HG03060 (cell line): ENCODE data around the gene RNF213.

Experiments
- ATAC-seq: cut with Tn5 transposase; IDR thresholded peaks from one replicate; pipeline ENCODE4 v1.9.1; 2021; ENCODE audit warnings: low read depth, moderate number of reproducible peaks; ENCODE audit not compliant: unreplicated experiment

The RNF213 gene

GRCh38 chr17:80362428-80363119, 101.9 kb downstream of the RNF213 start:
- no peak for ATAC-seq

- ATAC-seq = no peak
Observed at GRCh38 chr17:80363120-80363515, 102.5 kb downstream of the RNF213 start.

DNA sequence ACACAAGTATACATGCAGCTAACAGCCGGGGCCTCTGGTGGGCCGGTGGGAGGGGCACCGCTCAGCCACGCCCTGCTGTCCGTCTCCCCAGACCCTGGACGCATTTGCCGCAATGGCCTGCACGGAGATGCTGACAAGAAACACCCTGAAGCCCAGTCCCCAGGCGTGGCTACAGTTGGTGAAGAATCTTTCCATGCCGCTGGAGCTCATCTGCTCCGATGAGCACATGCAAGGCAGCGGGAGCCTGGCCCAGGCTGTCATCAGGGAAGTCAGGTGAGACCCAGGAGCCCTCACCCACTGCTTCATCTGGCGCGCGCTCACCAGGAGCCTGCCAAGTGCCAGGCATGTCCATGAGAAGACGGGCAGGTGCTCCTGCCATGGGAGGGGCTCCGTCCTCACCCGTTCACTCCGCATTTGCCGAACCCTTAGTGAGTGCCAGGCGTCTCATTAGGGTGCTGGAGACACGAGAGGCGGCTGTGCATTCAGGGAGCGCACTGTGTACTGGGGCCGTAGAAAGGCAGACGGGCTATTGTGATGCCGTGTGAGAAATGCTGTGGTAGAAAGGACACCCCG, 103.0 kb downstream of the RNF213 start:
- ATAC-seq = no peak

GRCh38 chr17:80364091-80364691, 103.5 kb downstream of the RNF213 start:
- no peak for ATAC-seq

DNA sequence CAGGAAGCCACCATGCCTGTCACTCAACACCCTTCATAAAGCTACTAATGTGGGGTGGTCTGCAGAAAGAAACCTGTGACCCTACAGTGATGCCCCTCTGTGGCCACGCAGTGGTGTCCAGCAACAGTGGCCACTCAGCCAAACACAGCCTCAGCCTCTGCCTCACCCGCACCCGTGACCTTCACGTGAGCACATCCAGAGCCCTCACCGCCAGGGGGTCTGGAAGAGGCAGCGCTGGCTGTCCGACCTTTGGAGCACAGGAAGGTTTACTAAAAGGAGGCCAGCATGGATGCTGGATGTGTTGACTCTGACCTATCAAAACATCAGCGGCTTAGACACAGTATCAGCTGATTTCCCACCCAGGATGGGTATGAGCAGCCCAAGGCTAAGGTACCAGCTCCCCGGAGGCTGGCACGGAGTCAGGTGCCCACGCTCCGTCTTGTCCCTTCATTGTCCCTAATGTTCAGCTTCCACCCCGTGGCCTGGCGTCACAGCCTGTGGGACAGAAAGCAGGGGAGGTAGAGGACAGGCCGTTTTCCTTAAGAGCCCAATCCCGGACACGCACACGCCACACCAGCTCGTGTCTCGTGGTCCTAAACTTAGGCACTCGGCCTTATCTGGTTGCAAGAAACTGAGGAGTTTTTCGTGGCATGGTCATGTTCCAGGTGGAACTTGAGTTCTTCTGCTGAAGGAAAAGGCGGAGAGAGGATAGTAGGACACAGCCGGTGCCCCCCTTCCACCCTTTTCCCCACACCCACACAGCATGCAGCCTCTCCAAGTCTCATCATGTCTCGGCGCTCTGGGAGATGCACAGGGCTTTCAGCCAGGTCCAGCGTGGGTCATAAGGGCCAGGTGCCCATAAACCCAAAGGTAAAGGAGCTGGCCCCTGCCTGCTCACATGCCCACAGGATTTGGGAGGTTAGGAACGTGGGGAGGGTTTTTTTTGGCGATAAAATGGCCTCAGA, 104.6 kb downstream of the RNF213 start:
- ATAC-seq = no peak

- ATAC-seq = no peak
Observed at GRCh38 chr17:80365983-80366382, 105.3 kb downstream of the RNF213 start.

GRCh38 chr17:80367503-80367902, 106.9 kb downstream of the RNF213 start:
- ATAC-seq = no peak

DNA sequence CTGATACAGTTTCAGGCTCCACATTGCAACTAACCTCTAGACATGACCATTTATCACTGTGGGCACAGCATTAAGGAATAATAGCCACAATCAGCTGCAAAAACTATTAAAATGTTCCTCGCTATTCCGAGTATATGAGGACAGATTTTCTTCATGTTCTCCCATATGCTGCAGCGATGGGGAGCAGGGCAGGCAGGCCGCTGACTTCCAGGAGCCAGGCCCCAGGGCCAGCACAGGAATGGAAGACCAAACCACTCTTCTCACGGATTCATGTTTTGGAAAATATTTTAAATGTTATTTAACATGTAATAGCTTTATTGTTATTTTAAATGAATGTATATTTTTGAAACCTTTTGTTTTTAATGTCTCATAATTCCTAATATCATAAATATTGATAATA, 110.5 kb downstream of the RNF213 start:
- ATAC-seq = no peak

- ATAC-seq = no peak
Observed at GRCh38 chr17:80372456-80372855, 111.8 kb downstream of the RNF213 start.

GRCh38 chr17:80372922-80373570, 112.4 kb downstream of the RNF213 start:
- no peak for ATAC-seq

DNA sequence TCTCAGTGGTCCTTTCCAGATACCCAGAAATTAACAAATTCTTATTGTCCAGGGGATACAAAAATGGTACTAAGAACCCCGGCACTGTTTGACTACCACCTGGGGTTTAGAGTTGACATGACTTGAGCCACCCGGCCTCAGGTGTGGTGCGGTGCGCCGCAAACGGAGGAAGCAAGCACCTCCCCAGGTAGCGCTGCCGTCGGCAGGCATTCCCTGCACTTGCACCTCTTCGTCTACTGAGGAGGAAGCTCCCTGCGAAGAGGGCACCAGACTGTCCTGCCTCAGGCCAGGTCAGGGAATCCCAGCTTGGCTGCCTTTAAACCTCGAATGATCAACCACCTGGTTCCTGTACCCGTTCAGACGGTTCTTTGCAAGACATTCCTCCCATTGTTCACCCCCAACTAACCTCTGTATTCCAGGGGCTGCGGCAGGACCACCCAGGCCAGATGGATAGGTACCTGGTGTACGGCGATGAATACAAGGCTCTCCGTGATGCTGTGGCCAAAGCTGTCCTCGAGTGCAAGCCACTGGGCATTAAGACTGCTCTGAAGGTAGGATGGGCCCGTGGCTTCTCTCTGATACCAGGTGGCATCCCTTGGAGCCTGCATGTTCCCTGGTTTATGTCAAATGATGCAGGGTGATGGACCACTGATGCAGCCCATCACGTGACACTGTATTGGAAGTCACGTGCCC, 113.5 kb downstream of the RNF213 start:
- no peak for ATAC-seq

DNA sequence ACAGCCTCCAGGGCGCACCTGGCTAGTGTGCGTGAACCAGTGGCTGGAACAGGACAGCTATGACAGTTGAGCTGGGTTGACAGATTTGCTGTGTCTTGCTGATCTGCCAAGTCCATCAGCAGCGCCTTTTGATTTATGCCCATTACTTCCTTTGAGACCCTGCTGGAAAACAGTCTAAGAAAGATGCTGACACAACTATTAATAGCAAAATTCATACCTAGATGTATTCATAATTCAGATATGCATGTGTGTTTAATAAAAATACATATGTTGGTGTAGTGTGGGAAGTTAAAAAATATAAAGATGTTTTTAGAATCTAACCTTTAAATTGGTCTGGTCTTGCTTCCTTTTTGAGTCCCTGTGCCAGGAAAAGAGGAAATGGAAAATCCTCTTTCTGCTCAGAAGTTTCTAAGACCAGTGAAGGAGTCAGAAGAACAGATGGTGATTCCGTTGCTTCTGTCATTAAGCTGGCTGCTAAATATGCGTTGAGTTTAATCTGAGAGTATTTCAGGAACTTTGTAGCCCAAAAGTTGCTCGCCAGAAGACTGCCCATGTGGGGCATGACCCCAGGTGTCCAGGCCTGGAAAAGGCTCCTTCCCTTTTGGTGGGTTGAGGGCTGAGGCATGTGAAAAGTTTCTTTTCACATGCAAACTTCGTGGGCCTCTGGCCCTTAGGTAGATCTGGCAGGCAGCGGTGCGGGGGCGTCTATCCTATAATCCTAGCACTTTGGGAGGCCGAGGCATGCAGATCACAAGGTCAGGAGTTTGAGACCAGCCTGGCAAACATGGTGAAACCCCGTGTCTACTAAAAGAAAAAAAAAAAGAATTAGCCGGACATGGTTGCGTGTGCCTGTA, 114.3 kb downstream of the RNF213 start:
- no peak for ATAC-seq

GRCh38 chr17:80376531-80376930, 115.9 kb downstream of the RNF213 start:
- ATAC-seq = no peak

GRCh38 chr17:80377798-80378197, 117.1 kb downstream of the RNF213 start:
- ATAC-seq = no peak

GRCh38 chr17:80379348-80379747, 118.7 kb downstream of the RNF213 start:
- no peak for ATAC-seq

- no peak for ATAC-seq
Observed at GRCh38 chr17:80380068-80380467, 119.4 kb downstream of the RNF213 start.

DNA sequence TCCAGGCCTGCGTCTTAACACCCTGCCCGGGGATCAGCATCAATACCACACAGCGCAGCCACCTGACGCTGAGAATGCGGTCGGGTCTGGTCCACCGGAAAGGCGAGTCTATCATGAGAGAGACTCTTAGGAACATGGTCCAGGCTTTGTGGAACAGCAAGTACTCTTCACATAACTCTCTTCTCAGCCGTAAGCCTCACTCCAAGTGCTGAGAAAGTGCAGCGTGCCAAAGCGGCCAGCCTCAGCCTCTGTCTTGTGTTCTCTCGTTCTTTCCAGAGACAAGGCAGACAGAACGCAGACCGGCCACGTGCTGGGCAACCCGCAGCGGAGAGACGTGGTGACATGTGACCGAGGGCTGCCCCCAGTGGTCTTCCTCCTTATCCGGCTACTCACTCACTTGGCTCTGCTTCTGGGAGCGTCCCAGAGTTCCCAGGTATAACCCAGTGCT, 119.9 kb downstream of the RNF213 start:
- ATAC-seq = no peak

GRCh38 chr17:80381416-80381923, 120.8 kb downstream of the RNF213 start:
- no peak for ATAC-seq

DNA sequence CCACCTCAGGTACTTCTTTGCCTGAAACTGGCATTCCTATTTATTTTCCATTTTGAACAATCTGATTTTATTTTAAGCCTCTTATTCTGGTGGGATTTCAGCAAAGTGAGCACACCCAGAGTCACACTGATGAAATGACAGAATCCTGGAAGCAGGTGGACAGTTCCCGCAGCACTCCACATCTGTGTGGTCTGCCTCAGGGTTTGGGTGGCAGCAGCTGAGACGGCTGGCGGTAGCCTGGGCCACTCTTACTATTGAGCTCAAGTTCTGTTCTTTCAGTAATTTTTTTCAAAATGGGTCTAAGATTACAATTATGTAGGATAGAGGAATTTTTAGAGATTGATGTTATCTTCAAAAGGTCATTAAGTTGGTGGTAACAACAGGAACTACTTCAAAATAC, 121.8 kb downstream of the RNF213 start:
- no peak for ATAC-seq
